Measurements from ENCODE around the gene PXMP4. TPM values are rescaled to one million over a fixed set of nuclear protein-coding genes. Genes with fewer than 3 reads are reported as not detected.

The PXMP4 gene
- total RNA-seq, 4 donors from 2014 or later: 3.4 to 11.7 (median 7.6) TPM

- Histone ChIP-seq H3K27me3 (no peaks in the 10 kb centered on the region), H3K27ac (peak overlapping the region in 3 of 4 donors; percentile 23 to 70 (median 27)), H3K36me3 (no peaks in the 10 kb centered on the region), H3K4me3 (no peak overlapping the region), H3K4me1 (peaks cover 0 to 33% (median 0%) of the 10 kb centered on the region in 3 donors), H3K9me3 (no peaks in the 10 kb centered on the region)
- TF ChIP-seq POLR2A (IDR thresholded peaks at IDR 0.05): no peak
- TF ChIP-seq CTCF (IDR thresholded peaks at IDR 0.05): no peak
- no peak for DNase-seq
- intact Hi-C loops (cut with DNase I): no loop called here
- 41 to 63% methylated on average over 7 to 8 of the region's 8 CpGs for WGBS, 2 donors
These were observed 23.0 kb downstream of the PXMP4 start for GRCh38 chr20:33697129-33697528.

- no peak for DNase-seq
- Histone ChIP-seq H3K9me3 (no peaks in the 10 kb centered on the region), H3K36me3 (no peaks in the 10 kb centered on the region), H3K4me3 (no peak overlapping the region), H3K27me3 (no peaks in the 10 kb centered on the region), H3K4me1 (peaks cover 0 to 33% (median 0%) of the 10 kb centered on the region in 3 donors), H3K27ac (peak overlapping the region in 2 of 4 donors; percentile 23)
- intact Hi-C loops (cut with DNase I): no loop called here
- TF ChIP-seq POLR2A (IDR thresholded peaks at IDR 0.05) (no peak), CTCF (IDR thresholded peaks at IDR 0.05) (no peak)
- WGBS, 2 donors: 69 to 78% methylated on average over 4 of the region's 4 CpGs
These were observed 23.7 kb downstream of the PXMP4 start for GRCh38 chr20:33696448-33696847.

GRCh38 chr20:33694639-33695012, 25.5 kb downstream of the PXMP4 start:
- Histone ChIP-seq H3K9me3 (no peaks in the 10 kb centered on the region), H3K4me3 (no peak overlapping the region), H3K4me1 (peaks cover 0 to 33% (median 0%) of the 10 kb centered on the region in 3 donors), H3K27ac (peak overlapping the region in 3 of 4 donors; percentile 23 to 68 (median 68)), H3K36me3 (no peaks in the 10 kb centered on the region), H3K27me3 (no peaks in the 10 kb centered on the region)
- TF ChIP-seq CTCF (IDR thresholded peaks at IDR 0.05): no peak
- TF ChIP-seq POLR2A (IDR thresholded peaks at IDR 0.05): no peak
- WGBS, 2 donors: 36 to 48% methylated on average over 2 of the region's 6 CpGs
- intact Hi-C loops (cut with DNase I): no loop called here
- no peak for DNase-seq

GRCh38 chr20:33693741-33694638, 26.1 kb downstream of the PXMP4 start:
- H3K36me3 ChIP-seq: no peaks in the 10 kb centered on the region
- intact Hi-C loops (cut with DNase I): no loop called here
- no peaks in the 10 kb centered on the region for H3K27me3 ChIP-seq
- H3K4me3 ChIP-seq: no peak overlapping the region
- peaks cover 0 to 33% (median 0%) of the 10 kb centered on the region in 3 donors for H3K4me1 ChIP-seq
- no peaks in the 10 kb centered on the region for H3K9me3 ChIP-seq
- H3K27ac ChIP-seq: peak overlapping the region in 3 of 4 donors; percentile 49 to 68 (median 55)
- TF ChIP-seq POLR2A (IDR thresholded peaks at IDR 0.05) (no peak), CTCF (IDR thresholded peaks at IDR 0.05) (no peak)
- WGBS, 2 donors: 58 to 72% methylated on average over 5 to 13 of the region's 17 CpGs
- no peak for DNase-seq

GRCh38 chr20:33693289-33693688, 26.8 kb downstream of the PXMP4 start:
- Histone ChIP-seq H3K4me1 (peaks cover 0 to 33% (median 0%) of the 10 kb centered on the region in 3 donors), H3K27ac (peak overlapping the region in 1 of 4 donors; percentile 55), H3K9me3 (no peaks in the 10 kb centered on the region), H3K27me3 (no peaks in the 10 kb centered on the region), H3K4me3 (no peak overlapping the region), H3K36me3 (no peaks in the 10 kb centered on the region)
- TF ChIP-seq CTCF (IDR thresholded peaks at IDR 0.05) (no peak), POLR2A (IDR thresholded peaks at IDR 0.05) (no peak)
- 72 to 78% methylated on average over 5 of the region's 5 CpGs for WGBS, 2 donors
- no peak for DNase-seq
- intact Hi-C loops (cut with DNase I): no loop called here

Data from esophagus squamous epithelium (tissue), 5 donors.